ENCODE data around the gene PRDX3. TPM values are rescaled to one million over a fixed set of nuclear protein-coding genes. Genes with fewer than 3 reads are reported as not detected.

Gene PRDX3
- polyA plus RNA-seq, 1 donor (not counting 4 experiments of a cell fraction or from before 2014, with no cell fraction given), result 304 TPM

- TF ChIP-seq, protein P1, sequence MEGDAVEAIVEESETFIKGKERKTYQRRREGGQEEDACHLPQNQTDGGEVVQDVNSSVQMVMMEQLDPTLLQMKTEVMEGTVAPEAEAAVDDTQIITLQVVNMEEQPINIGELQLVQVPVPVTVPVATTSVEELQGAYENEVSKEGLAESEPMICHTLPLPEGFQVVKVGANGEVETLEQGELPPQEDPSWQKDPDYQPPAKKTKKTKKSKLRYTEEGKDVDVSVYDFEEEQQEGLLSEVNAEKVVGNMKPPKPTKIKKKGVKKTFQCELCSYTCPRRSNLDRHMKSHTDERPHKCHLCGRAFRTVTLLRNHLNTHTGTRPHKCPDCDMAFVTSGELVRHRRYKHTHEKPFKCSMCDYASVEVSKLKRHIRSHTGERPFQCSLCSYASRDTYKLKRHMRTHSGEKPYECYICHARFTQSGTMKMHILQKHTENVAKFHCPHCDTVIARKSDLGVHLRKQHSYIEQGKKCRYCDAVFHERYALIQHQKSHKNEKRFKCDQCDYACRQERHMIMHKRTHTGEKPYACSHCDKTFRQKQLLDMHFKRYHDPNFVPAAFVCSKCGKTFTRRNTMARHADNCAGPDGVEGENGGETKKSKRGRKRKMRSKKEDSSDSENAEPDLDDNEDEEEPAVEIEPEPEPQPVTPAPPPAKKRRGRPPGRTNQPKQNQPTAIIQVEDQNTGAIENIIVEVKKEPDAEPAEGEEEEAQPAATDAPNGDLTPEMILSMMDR (optimal IDR thresholded peaks at IDR 0.05 in 1 of 3, IDR thresholded peaks at IDR 0.05 in 1 of 3, conservative IDR thresholded peaks at IDR 0.05 in 1 of 3; ENCODE audit: extremely low read depth in 1 of 3, insufficient read depth in 2 of 3, low read length in 3 of 3), result peak in 1 of 3 experiments; percentile 6
- TF ChIP-seq EZH2 (IDR thresholded peaks at IDR 0.05; ENCODE audit: low read length), result no peak
- no peaks in the 10 kb centered on the region for H3K9me1 ChIP-seq (ENCODE audit: control insufficient read depth, extremely low read depth, insufficient read depth, low read length)
- peaks cover 14 to 21% of the 10 kb centered on the region in 2 experiments for H3K36me3 ChIP-seq (ENCODE audit: control insufficient read depth in 2 of 2, extremely low read depth in 1 of 2, insufficient read depth in 2 of 2, low read length in 2 of 2)
- no peaks in the 10 kb centered on the region for H3K9me3 ChIP-seq (ENCODE audit: control insufficient read depth, low read depth, low read length)
- no peak overlapping the region for H3K27ac ChIP-seq (ENCODE audit: control insufficient read depth, insufficient read depth, low read length)
- H4K20me1 ChIP-seq (ENCODE audit: control insufficient read depth, extremely low read depth, insufficient read depth, low read length), result no peaks in the 10 kb centered on the region
- H3K4me3 ChIP-seq (ENCODE audit: control insufficient read depth in 2 of 3, extremely low read depth in 1 of 3, insufficient read depth in 2 of 3, low read depth in 1 of 3, low read length in 3 of 3), result no peak overlapping the region
- peaks cover 20% of the 10 kb centered on the region for H3K4me1 ChIP-seq (ENCODE audit: control insufficient read depth, extremely low read depth, insufficient read depth, low read length)
- DNase-seq (ENCODE audit: low read depth, low spot score) (no peak), FAIRE-seq (peak; percentile 20)
- H3K79me2 ChIP-seq (ENCODE audit: control insufficient read depth, insufficient read depth, low read length), result peaks cover 3% of the 10 kb centered on the region
- no peaks in the 10 kb centered on the region for H3K27me3 ChIP-seq (ENCODE audit: control insufficient read depth, extremely low read depth, insufficient read depth, low read length)
- no peak overlapping the region for H3K4me2 ChIP-seq (ENCODE audit: control insufficient read depth, extremely low read depth, insufficient read depth, low read depth, low read length)
- H3K9ac ChIP-seq (ENCODE audit: control insufficient read depth, extremely low read depth, insufficient read depth, low read length), result no peak overlapping the region
- dilution Hi-C loops (cut with MboI; ENCODE audit: extremely low pct_ligation_motif_present, low sequenced_read_pairs), result no loop called here
- H2AFZ ChIP-seq (ENCODE audit: control insufficient read depth, low read length), result no peak overlapping the region
Measured at GRCh38 chr10:119161680-119162451, 16.7 kb downstream of the PRDX3 start.

DNA sequence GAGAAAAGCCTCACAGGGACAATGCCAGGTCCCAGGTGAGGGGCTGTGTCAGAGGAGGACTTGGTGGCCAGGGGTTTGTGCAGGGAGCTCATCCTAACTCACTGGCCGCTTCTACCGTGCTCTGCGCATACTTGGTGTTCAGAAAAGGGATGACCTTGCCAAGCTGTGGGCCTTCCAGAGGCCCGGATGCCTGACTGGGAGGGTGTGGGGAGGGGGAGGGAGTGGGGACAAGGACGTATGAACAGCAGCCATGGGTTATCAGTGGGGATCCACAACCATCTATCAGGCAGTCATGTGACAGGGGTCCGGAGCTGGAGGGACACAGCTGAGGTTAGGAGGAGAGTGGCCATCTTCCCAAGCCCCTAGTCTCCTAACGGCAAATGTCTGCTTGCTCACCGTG, 19.3 kb downstream of the PRDX3 start:
- H3K27ac ChIP-seq (ENCODE audit: control insufficient read depth, insufficient read depth, low read length), result no peak overlapping the region
- DNase-seq (ENCODE audit: low read depth, low spot score), result no peak

More for the DNA sequence above, 19.3 kb downstream of the PRDX3 start:
- Histone ChIP-seq H3K9me1 (ENCODE audit: control insufficient read depth, extremely low read depth, insufficient read depth, low read length) (no peaks in the 10 kb centered on the region), H3K9ac (ENCODE audit: control insufficient read depth, extremely low read depth, insufficient read depth, low read length) (no peak overlapping the region), H3K27me3 (ENCODE audit: control insufficient read depth, extremely low read depth, insufficient read depth, low read length) (no peaks in the 10 kb centered on the region), H3K9me3 (ENCODE audit: control insufficient read depth, low read depth, low read length) (no peaks in the 10 kb centered on the region), H2AFZ (ENCODE audit: control insufficient read depth, low read length) (no peak overlapping the region), H3K4me2 (ENCODE audit: control insufficient read depth, extremely low read depth, insufficient read depth, low read depth, low read length) (no peak overlapping the region), H3K4me3 (ENCODE audit: control insufficient read depth in 2 of 3, extremely low read depth in 1 of 3, insufficient read depth in 2 of 3, low read depth in 1 of 3, low read length in 3 of 3) (no peak overlapping the region), H3K79me2 (ENCODE audit: control insufficient read depth, insufficient read depth, low read length) (no peaks in the 10 kb centered on the region), H4K20me1 (ENCODE audit: control insufficient read depth, extremely low read depth, insufficient read depth, low read length) (no peaks in the 10 kb centered on the region), H3K4me1 (ENCODE audit: control insufficient read depth, extremely low read depth, insufficient read depth, low read length) (peaks cover 7% of the 10 kb centered on the region), H3K36me3 (ENCODE audit: control insufficient read depth in 2 of 2, extremely low read depth in 1 of 2, insufficient read depth in 2 of 2, low read length in 2 of 2) (peaks cover 29 to 31% of the 10 kb centered on the region in 2 experiments)
- FAIRE-seq, result no peak
- dilution Hi-C loops (cut with MboI; ENCODE audit: extremely low pct_ligation_motif_present, low sequenced_read_pairs), result no loop called here
- TF ChIP-seq, protein P1 (optimal IDR thresholded peaks at IDR 0.05 in 1 of 3, IDR thresholded peaks at IDR 0.05 in 1 of 3, conservative IDR thresholded peaks at IDR 0.05 in 1 of 3; ENCODE audit: extremely low read depth in 1 of 3, insufficient read depth in 2 of 3, low read length in 3 of 3), result no peak
- TF ChIP-seq EZH2 (IDR thresholded peaks at IDR 0.05; ENCODE audit: low read length), result no peak
